GM12891 (cell line): ENCODE measurements around the gene ADARB1. TPM values are rescaled to one million over a fixed set of nuclear protein-coding genes. Genes with fewer than 3 reads are reported as not detected.
"Not testable (repeated sequence)": the region's sequence is repeated elsewhere in the genome, so short reads cannot be mapped to it uniquely, and the experiment has no call there.

ENCODE experiments used
- DNase-seq: peaks from one replicate; pipeline ENCODE4 v3.0.0; 2011; ENCODE audit warnings: low spot score; ENCODE audit not compliant: insufficient read length
- FAIRE-seq: peaks from 2 replicates; lab custom pipeline; 2011; peaks lifted over from hg19 to GRCh38; lab: Jason Lieb, UNC
- PAX5 ChIP-seq: IDR thresholded peaks from 2 replicates; pipeline ENCODE4 v1.6.1; 2011; ENCODE audit warnings: low read length, moderate library complexity, mild to moderate bottlenecking; ENCODE audit not compliant: insufficient read depth, severe bottlenecking
- POLR2A ChIP-seq: IDR thresholded peaks from 2 replicates; pipeline ENCODE4 v1.6.1; 2011; ENCODE audit warnings: low read depth, low read length, control low read depth
- POLR2AphosphoS5 ChIP-seq: IDR thresholded peaks from 2 replicates; pipeline ENCODE4 v1.6.1; 2011; ENCODE audit warnings: low read depth, low read length, control low read depth
- POU2F2 ChIP-seq: IDR thresholded peaks from 2 replicates; pipeline ENCODE4 v1.6.1; 2011; ENCODE audit warnings: low read depth, mild to moderate bottlenecking, control low read depth, low read length, moderate library complexity
- SPI1 ChIP-seq: IDR thresholded peaks from 2 replicates; pipeline ENCODE4 v1.6.1; 2011; ENCODE audit warnings: low read depth, low read length, control low read depth
- TAF1 ChIP-seq: IDR thresholded peaks from 2 replicates; pipeline ENCODE4 v1.6.1; 2011; ENCODE audit warnings: low read depth, low read length, control low read depth
- polyA plus RNA-seq: library from polyadenylated mRNA; unstranded; fragments of >200 nt; gene quantifications from one replicate; pipeline ENCODE4 v1.2.1, GENCODE V29; 2012; ENCODE audit warnings: low read depth, missing spikeins, inconsistent platforms; ENCODE audit not compliant: missing spikeins

ADARB1 gene, protein sequence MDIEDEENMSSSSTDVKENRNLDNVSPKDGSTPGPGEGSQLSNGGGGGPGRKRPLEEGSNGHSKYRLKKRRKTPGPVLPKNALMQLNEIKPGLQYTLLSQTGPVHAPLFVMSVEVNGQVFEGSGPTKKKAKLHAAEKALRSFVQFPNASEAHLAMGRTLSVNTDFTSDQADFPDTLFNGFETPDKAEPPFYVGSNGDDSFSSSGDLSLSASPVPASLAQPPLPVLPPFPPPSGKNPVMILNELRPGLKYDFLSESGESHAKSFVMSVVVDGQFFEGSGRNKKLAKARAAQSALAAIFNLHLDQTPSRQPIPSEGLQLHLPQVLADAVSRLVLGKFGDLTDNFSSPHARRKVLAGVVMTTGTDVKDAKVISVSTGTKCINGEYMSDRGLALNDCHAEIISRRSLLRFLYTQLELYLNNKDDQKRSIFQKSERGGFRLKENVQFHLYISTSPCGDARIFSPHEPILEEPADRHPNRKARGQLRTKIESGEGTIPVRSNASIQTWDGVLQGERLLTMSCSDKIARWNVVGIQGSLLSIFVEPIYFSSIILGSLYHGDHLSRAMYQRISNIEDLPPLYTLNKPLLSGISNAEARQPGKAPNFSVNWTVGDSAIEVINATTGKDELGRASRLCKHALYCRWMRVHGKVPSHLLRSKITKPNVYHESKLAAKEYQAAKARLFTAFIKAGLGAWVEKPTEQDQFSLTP
- 0.60 TPM for polyA plus RNA-seq

GRCh38 chr21:45074048-45074817, at the start of gene ADARB1:
TSS of gene ADARB1 (plus strand) at chr21:45074580. CDS start at chr21:45171657, 97,077 bp downstream.
- DNase-seq (peak; percentile 90), FAIRE-seq (peak; percentile 92)
- TF ChIP-seq PAX5 (no peak), TAF1 (no peak), SPI1 (no peak), POLR2AphosphoS5 (no peak), POU2F2 (no peak), POLR2A (no peak)

DNA sequence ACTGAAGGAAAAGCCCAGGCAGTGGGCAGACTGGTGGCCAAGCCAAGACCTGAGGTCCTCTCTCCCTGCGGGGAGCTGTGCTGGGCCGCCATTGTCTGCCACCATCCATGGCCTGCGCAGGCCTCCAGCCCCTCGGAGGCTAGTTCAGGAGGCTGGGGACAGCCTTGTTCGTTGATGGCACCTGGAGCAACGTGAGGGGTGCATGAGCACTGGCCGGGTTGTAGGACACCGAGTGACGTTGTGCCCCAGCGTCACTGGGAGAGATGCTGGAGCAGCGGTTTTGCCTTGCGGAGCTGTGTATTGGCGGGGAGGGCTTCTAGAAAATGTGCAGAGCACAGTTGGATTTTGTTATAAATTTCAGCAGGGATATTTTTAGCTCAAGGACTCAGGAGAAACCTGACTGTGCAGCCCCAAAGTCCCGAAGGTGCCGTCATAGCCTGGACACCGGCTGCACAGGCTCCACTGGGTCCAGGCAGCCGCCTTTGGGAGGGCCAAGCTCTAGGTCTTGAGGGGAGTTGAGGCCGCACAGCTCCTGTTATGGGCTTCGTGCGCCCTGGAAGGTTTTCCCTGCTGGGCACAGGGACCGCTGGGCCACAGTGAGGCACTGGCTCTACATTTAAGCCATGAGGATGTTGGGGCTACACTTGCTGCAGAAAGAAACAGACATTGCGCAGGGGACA, 48.2 kb upstream of the ADARB1 start:
- FAIRE-seq (no peak), DNase-seq (no peak)
- TF ChIP-seq POLR2A = no peak

DNA sequence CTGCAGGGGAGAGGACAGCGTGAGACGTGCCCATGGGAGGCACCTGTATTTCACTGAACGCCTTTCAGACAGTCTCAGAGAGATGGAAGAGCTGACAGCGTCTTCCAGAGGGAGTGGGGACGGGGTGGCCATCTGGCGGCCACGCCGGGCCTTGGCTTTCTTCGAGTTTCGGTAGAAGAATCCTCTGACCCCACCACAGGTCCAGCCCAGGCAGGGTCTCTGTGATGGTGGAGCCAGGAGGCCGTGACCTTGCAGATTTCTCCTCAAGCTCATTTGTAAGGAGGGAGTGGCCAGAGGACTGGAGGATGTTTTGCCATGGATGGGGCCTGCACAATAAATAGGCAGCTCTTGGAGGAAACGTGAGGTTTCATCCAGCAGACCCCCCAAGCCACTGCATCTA, 47.6 kb upstream of the ADARB1 start:
- no peak for FAIRE-seq

GRCh38 chr21:45027241-45028196, 46.9 kb upstream of the ADARB1 start:
- no peak for FAIRE-seq
- TF ChIP-seq POLR2A = no peak
- TF ChIP-seq PAX5 = no peak
- no peak for TF ChIP-seq POLR2AphosphoS5
- TF ChIP-seq TAF1 = no peak
- DNase-seq = no peak

More for the DNA sequence above, 47.6 kb upstream of the ADARB1 start:
- no peak for DNase-seq
- no peak for TF ChIP-seq POLR2A
- no peak for TF ChIP-seq PAX5
- TF ChIP-seq TAF1 = no peak
- no peak for TF ChIP-seq POLR2AphosphoS5
- TF ChIP-seq POU2F2 = no peak
- no peak for TF ChIP-seq SPI1

- not testable (repeated sequence) for DNase-seq, FAIRE-seq
Measured at GRCh38 chr21:45028645-45029044, 45.7 kb upstream of the ADARB1 start.

DNA sequence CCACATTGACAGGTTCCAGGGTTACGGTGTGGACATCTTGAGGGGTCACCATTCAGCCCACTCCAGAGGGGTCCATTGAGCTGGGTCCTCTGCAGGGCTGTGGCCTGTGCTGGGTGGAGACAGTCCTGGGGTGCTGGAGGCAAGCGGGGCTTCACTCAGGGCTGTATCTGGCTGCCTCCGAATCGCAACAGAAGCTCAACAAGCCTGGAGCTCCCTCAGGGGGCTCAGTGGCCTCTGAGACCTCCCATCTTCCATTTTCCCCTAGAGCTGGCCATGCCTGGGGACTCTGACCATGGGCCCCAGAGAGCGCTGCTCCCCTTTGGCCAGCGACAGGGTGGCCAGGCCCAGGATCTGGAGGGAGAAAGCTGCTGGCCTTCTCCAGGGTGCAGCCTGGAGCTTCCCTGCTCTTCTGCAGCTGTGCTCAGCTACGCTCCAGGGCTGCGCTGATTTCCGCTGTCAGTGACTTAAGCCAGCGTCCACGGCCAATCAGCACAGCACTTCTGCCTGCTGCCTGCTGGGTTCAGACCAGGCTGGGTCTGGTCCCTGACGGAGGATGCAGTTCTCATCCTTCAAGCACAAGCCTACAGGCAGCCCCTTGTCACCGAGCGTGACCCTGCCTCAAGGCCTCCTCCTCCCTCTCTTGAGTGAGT, 45.0 kb upstream of the ADARB1 start:
- FAIRE-seq (no peak), DNase-seq (no peak)

GRCh38 chr21:45029948-45030681, 44.3 kb upstream of the ADARB1 start:
- FAIRE-seq (no peak), DNase-seq (no peak)
- TF ChIP-seq POLR2A (no peak), PAX5 (no peak), TAF1 (no peak), POU2F2 (no peak)

More for the DNA sequence above, 45.0 kb upstream of the ADARB1 start:
- TF ChIP-seq POLR2AphosphoS5 (no peak), TAF1 (no peak), POU2F2 (no peak), POLR2A (no peak), SPI1 (no peak), PAX5 (no peak)

DNA sequence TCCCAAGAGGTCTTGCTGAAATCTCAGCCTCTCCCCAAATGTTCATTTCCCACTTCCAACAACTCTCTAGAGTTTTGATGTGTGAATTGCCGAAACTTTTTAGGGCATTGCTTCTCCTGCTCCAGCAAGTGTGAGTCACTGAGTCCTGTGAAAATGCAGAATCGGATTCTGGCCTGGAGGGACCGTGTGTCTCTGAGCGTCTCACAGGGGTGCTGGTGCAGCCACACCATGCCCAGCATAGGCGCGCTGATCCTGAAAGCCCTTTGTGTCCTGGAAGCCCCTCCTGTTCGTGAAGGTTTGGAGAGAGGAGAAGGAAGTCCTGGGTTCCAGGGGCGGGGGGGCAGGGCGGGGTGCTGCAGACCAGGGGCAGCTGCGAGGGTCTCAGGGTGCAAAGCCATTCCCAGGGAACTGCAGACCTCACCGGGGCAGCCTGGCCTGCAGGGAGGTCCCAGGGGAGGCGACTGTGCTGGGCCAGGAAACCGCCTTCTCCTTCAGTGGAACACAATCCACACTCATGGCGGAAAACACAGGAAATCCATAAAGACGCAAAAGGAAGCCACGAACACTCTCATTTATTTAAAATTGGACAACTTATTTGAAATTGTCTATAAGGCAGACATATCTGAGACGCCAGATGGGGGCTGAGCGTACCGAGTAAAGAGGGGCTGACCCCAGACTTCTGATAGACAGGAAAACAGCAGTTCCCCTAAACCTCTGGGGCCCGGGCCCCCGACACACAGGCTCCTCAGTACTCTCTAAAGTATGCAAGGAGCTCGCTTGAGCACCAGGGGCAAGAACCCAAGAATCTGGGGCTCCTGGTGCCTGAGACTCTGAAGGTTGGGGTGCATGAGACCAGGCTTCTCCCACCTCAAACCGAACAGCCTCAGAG, 43.5 kb upstream of the ADARB1 start:
- no peak for FAIRE-seq
- TF ChIP-seq POU2F2 (no peak), PAX5 (no peak), POLR2AphosphoS5 (no peak), SPI1 (no peak), TAF1 (no peak), POLR2A (no peak)
- DNase-seq = no peak
